HCT116 (cell line): ENCODE data around the gene PCDH9.

ENCODE experiments used
- POLR2A ChIP-seq: IDR thresholded peaks from 2 replicates; pipeline ENCODE4 v1.7.0; 2011; ENCODE audit warnings: borderline replicate concordance; ENCODE audit not compliant: insufficient read depth, insufficient read length; ENCODE audit errors: extremely low read depth
- POLR2AphosphoS5 ChIP-seq: IDR thresholded peaks from 2 replicates; pipeline ENCODE4 v1.6.1; 2011; ENCODE audit warnings: mild to moderate bottlenecking, low read depth, low read length, moderate library complexity
- SIN3A ChIP-seq: IDR thresholded peaks from 2 replicates; pipeline ENCODE4 v1.6.1; 2012; ENCODE audit warnings: low read depth
- SP1 ChIP-seq: IDR thresholded peaks from 2 replicates; pipeline ENCODE4 v1.6.1; 2012; ENCODE audit warnings: low read depth
- TF ChIP-seq, protein P1 (sequence below): IDR thresholded peaks from 2 replicates; pipeline ENCODE4 v1.6.1; 2012
- TF ChIP-seq, protein P2 (sequence below), 3 experiments: fragments of 200-600 bp in 1 of 3; sonication (generic) in 1 of 3; IDR thresholded peaks in 2 of 3; conservative IDR thresholded peaks in 1 of 3; 2 replicates each; pipeline ENCODE4 v1.5.1; 2012 to 2017; ENCODE audit warnings: low read depth in 2 of 3, low read length in 2 of 3, antibody characterized with exemption in 1 of 3, borderline replicate concordance in 1 of 3, control low read depth in 1 of 3, mild to moderate bottlenecking in 1 of 3, mixed read lengths in 1 of 3, mixed run types in 1 of 3, moderate library complexity in 1 of 3; ENCODE audit not compliant: insufficient read depth in 1 of 3

DNA sequence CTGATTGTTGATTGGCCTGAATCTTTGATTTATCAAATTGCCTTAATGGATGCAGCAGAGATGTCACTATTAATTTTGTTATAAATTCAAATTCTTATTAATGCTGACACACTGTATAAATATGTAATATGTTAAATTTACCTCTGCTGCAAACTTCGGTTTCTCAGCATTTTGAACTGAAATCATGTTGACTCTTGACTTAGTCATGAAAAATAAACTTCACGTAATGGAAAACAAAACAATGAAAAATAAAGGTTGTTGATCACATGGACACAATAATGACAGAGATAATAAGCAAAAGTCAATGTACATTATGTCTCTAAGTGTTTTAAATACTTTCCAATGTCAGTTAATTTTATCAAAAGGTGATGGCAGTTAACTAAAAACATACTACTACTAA is 827.6 kb downstream of the PCDH9 start:
- TF ChIP-seq POLR2A (no peak), SIN3A (no peak), POLR2AphosphoS5 (no peak), SP1 (no peak)
- TF ChIP-seq, protein P1, sequence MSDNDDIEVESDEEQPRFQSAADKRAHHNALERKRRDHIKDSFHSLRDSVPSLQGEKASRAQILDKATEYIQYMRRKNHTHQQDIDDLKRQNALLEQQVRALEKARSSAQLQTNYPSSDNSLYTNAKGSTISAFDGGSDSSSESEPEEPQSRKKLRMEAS = no peak
- TF ChIP-seq, protein P2, sequence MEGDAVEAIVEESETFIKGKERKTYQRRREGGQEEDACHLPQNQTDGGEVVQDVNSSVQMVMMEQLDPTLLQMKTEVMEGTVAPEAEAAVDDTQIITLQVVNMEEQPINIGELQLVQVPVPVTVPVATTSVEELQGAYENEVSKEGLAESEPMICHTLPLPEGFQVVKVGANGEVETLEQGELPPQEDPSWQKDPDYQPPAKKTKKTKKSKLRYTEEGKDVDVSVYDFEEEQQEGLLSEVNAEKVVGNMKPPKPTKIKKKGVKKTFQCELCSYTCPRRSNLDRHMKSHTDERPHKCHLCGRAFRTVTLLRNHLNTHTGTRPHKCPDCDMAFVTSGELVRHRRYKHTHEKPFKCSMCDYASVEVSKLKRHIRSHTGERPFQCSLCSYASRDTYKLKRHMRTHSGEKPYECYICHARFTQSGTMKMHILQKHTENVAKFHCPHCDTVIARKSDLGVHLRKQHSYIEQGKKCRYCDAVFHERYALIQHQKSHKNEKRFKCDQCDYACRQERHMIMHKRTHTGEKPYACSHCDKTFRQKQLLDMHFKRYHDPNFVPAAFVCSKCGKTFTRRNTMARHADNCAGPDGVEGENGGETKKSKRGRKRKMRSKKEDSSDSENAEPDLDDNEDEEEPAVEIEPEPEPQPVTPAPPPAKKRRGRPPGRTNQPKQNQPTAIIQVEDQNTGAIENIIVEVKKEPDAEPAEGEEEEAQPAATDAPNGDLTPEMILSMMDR (IDR thresholded peaks at IDR 0.05 in 2 of 3, conservative IDR thresholded peaks at IDR 0.05 in 1 of 3; ENCODE audit: borderline replicate concordance in 1 of 3, insufficient read depth in 1 of 3, low read depth in 2 of 3, low read length in 2 of 3) = no peak
